Measurements from ENCODE around the gene TAPBPL.

DNA sequence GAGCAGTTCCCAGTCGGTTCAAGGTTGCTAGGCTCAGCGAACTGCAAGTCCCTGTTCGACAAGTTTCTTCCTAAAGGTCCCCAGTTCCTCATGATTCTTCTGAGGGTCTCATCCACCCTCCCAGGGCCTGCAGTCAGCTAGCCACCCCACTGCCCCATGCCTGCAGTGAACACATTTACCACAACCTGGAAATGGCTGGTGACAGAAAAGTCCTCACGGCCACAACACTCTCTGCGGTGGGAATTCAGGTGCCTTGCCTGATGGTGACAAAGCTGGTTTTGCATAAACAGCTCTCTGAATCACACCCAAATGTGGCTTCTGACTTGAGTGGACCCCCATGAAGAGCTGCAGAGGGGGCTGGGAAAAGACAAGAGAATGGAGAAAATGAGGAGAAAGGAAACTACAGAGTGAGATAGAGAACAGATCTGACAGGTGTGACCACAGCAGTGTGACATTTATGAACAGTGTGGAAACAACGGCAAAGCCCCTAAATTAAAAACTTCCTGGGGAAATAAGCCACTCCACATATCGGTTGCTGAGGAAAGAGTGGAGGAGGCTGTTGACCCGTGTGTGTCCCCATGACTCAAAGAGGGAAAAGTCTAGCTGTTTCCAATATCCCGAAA is 8.4 kb upstream of the TAPBPL start:
- TF ChIP-seq TAF1 (IDR thresholded peaks at IDR 0.05; ENCODE audit: low read depth): no peak
- no peak for TF ChIP-seq YY1 (IDR thresholded peaks at IDR 0.05; ENCODE audit: low read depth)
- TF ChIP-seq REST (IDR thresholded peaks at IDR 0.05; ENCODE audit: low read depth): no peak
- TF ChIP-seq RAD21 (IDR thresholded peaks at IDR 0.05; ENCODE audit: low read depth): no peak
- no peak for TF ChIP-seq TEAD4 (IDR thresholded peaks at IDR 0.05)
- TF ChIP-seq TCF12 (IDR thresholded peaks at IDR 0.05; ENCODE audit: low read depth): no peak
- no peak for TF ChIP-seq EGR1 (IDR thresholded peaks at IDR 0.05)
- no peak for TF ChIP-seq ZBTB7A (IDR thresholded peaks at IDR 0.05; ENCODE audit: low read depth)
- TF ChIP-seq EP300 (IDR thresholded peaks at IDR 0.05; ENCODE audit: borderline replicate concordance): no peak
- no peak for TF ChIP-seq CEBPB (IDR thresholded peaks at IDR 0.05)
- TF ChIP-seq FOXM1 (IDR thresholded peaks at IDR 0.05; ENCODE audit: borderline replicate concordance, low read depth): no peak
- no peak for TF ChIP-seq MAX (IDR thresholded peaks at IDR 0.05)

Measured in Ishikawa (cell line).